ENCODE results near the gene TUBB4B.

TUBB4B gene

DNA sequence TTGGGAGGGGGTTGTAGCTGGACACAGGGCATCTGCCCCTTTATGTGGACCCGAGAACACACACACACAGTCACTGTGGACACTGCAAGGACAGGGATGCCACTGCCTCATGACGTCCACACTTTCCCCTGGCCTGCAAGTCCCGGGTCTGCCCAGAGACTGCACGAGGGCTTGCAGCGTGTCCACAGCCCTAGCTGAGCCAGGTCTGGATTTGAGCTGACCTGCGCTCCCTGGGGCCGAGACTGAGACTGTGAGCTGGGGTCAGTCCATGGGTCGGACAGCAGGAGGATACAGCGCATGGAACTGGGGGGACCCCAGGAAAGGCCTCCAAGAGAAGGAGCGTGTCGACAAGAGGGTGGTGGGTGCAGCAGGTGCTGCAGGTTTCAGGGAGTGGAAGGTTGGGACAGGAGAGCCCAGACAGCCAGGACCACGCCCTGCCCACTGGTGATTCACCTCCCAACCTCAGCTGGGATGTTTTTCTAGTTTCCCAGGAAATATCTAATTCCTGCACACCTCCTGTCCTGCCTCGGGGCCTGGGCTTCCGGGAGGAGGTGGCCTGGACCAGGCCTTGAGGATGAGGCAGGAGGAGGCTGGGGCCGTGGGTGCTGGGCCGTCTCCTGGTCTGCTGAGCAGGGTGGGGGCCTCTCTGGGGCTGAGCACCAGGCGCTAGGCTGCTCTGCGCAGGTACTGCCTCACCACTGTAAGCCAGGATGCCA, 14.6 kb upstream of the TUBB4B start:
- no peak for DNase-seq

DNA sequence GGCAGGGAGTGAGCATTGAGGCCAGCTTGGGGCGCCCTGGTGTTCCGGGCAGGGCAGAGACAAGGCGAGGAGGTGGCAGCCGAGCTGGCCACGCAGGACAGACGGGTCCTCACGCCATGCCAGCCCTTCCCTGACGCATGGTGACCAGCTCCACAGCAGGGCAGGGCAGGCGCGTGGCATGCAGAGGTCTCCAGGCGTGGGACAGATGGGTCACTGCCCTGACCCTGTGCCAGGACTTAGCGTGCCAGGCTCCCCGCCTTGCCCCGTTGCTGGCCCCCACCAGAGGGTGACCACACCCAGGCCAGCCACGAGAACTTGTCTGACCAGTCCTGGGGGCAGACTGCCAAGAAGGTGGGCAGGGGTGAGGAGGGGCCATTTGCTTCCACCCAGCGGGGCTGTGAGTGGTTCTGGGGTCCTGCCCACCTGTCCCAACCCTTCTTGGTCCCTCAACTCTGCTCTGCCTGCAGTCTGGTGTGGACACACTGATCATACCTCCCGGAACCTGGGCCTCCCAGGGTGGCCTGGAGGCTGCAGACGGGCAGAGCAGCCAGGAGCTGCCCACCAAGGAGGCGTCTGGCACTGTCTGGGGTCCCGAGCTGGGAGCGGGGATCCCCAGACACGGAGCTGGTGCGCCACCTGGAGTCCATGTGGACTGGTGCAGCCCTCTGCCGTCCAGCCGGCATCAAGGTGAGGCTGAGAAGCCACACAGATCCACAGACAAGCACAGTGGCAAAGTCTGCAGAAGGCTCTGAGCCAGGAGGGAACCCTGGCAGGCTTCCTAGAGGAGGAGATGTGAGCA, 13.8 kb upstream of the TUBB4B start, which contains the start of gene RNF224:
TSS of gene RNF224 (plus strand) at position 449 of the 799 bp plus-strand sequence. CDS start 834 bp downstream, outside the sequence.
- DNase-seq: peak; percentile 82

DNA sequence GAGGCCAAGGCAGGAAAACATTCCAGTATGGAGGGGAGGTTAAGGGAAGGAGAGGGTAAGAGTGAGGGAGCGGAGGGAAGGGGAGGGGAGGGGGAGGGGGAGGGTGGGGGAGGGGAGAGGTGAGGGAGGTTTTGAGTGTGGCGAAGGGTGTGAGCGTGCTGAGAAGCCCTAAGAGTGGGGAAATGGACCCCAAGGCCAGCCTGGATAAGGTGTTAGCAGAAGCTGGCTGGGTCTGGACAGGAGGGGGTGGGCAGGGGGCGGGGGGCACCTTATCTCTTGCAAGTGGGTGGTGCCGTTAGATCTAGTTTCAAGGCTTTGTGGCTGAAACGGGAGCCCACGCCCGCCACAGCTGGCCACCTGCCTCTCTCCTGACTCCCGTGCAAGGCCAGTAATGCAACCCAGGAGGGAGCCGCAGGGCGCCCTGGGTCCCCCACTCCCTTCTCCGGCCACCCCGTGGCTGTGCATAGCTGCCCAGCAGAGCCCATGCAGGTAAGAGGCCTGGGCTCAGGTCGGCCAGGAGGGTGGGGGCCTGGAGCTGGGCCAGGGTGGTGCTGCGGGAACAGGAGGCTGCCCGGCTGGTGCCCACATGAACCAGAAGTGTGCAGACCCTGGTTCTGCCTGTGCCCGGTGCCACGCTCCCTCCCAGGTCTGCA, 13.1 kb upstream of the TUBB4B start:
- no peak for DNase-seq

DNA sequence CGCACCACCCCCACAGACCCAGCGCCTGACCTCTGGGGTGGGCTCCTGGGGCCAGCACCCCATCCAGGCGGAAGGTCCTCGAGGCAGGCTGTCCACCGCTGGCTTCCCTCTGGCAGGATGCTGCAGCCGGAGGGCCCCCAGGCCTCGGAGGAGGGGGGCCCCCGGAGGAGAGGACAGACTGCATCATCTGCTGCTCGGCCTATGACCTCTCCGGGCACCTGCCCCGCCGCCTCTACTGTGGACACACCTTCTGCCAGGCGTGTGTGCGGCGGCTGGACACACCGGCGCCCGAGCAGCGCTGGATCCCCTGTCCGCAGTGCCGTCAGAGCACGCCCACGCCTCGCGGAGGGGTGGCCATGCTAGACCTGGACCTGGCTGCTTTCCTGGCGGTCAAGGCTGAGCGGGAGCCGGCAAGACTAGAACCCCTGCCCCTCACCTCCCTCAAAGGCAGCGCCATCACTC, 12.6 kb upstream of the TUBB4B start:
- DNase-seq: no peak

DNA sequence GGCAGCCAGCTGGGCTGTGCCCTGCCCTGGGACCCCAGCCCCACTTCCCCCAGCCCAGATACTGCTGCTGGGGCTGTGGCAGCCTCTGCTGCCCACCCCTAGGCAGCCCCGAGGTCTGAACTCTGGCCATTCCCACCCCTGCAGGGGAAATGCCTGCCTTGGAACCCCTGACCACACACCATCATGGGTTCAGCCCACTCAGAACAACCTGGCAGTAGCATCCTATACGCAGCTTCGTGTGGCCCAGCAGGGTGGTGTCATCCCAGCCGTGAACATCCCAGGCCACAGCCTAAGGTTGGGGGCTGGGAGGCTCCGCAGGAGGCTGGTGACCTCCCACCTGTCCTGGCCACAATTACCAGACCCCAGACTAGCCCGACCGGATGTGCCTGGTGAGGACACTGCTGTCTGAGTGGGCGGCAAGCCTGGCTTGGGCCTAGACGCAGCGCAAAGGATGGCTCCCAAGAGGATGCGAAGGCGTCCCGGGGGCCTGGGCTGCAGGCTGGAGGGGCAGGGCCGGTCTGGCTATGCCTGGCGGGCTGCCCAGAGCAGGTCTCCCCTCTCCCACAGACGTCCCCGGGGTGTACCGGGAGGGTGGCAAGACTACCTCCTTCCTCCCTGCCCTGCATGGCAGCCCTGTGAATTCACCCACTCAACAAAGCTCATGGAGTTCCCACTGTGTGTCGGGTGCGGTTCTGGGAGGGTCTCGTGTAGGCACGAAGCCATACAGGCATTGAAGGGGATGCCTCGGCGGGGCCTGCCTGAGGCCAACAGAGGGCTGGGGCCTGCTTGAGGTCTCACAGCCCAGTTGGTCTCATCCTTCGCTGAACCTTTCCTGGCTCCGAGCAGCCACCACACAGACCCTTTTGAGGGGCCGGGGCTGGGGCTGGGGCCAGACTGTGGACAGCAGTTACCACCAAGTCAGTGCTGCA, 11.9 kb upstream of the TUBB4B start:
- no peak for DNase-seq

DNA sequence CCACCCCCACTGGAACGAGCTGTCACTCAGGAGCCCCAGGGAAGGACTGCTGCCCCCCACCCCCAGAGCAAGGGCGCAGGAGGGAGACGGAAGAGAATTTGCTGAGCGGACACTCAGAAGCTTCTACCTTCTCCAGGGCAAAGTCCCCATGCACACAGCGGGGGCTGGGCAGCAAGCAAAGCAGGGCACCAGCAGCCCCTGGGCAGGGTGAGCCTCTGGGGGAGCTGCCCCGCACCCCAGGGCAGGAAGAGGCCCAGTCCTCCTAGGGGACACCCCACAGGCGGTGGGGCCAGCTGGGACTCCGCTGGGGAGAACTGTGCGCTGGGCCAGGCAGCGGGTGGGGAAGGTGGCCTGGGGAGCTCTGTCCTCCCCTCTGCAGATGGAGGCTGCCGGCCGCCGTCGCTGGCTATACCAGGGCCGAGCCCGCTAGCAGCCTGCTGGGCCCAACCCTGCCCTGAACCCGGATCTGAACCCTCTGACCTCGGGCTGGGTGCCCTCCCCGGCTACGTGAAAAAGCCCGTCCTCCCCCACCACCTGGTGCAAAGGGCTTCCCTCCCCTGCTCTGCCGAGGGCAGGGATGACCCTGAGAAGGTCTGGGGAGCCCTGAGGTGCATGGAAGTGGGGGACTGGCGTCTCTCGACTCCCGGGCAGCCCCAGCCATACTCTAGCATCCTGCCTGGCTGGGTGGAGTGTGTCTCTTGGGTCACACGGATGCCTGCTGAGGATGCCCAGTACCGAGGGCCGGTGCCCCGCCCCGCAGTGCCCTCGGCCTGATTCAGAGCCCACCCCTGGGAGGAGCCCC, 11.0 kb upstream of the TUBB4B start:
- no peak for DNase-seq

DNA sequence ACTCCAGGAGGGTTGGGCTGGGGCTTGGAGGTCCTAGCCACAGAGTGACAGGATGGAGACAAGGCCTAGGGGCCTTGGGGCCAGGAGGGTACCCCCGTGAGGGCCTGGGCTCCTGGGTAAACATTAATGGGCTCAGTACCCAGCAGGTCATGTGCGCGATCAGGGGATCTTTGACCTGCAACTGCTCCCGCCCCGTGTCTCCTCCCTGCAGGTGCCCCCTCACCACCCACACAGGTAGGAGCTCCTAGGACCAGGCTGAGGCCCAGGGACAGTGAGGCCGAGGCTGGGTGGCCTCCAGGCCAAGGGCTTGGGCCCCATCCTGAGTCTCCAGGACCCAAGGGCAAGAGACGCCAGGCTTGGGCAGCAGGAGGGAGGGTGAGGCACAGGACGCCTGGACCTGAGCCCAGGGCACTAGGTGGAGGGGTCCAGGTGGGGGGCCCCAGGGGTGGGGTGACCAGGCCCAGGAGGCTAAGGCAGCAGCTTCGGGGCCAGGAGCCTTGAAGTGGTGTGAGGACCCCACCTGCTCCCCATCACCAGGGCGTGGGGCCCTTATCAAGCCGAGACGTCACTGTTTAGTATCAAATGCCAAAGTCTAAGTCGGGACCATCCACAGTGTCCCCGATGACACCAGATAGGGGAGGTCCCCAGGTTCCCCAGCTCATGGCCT, 10.2 kb upstream of the TUBB4B start, which contains the start of gene SLC34A3:
TSS of gene SLC34A3 (plus strand) at position 197 of the 667 bp plus-strand sequence. CDS start 802 bp downstream, outside the sequence.
- no peak for DNase-seq

DNA sequence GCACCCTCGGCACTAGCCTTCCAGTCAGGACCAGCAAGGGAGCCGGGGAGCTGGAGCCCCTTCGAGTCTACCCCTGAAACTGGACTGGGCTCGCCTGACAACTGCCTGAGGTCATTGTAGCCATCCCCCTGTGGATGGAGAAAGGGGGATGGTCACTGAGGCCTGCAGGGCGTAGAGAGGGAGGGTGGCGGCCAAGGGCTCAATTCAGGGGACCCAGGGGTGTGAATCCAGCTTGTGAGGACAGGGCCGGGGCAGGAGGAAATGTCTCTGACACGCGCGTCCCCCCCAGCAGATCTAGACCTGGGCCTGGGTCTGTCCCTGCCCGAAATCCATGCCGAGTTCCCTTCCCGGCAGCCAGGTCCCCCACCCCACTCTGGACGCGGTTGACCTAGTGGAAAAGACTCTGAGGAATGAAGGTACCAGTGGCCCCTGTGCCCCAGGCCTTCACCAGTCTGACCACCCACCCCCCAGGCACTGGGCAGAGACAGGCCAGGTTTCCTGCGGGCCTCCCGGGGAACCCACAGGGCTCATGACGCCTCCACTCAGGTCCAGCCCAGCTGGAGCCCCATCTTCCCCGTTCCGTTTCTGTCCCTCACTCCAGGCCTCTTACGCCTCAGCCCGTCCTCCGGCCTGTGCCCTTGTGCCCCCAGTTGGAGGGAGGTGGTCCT, 9.6 kb upstream of the TUBB4B start:
- DNase-seq: no peak

DNA sequence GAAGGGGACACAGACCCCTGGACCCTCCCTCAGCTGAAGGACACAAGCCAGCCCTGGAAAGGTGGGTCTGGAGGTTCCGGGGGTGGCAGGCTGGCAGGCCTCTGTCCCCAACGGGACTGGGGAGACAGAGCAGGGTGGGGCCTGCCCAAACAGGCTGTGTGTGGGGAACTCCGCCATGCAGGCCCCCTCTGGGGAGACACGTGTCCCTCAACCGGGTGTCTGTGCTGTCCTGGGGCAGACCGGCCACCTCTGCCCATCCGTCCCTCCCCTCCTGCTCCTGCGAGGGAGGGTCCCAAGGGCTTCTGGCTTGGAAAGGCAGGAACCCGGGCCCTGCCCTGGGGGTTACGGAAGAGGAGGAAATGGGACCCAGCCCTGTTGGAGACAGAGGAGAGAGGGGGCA, 9.0 kb upstream of the TUBB4B start:
- DNase-seq: no peak

DNA sequence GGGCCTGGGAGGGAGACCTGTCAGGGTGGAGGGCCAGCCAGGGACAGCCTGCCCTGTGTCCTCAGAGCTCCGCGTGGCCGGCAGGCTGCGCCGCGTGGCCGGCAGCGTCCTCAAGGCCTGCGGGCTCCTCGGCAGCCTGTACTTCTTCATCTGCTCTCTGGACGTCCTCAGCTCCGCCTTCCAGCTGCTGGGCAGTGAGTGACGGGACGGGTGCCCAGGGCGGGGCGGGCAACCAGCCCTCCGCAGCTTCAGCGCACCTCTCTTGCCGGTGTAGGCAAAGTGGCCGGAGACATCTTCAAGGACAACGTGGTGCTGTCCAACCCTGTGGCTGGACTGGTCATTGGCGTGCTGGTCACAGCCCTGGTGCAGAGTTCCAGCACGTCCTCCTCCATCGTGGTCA, 8.6 kb upstream of the TUBB4B start:
- no peak for DNase-seq

DNA sequence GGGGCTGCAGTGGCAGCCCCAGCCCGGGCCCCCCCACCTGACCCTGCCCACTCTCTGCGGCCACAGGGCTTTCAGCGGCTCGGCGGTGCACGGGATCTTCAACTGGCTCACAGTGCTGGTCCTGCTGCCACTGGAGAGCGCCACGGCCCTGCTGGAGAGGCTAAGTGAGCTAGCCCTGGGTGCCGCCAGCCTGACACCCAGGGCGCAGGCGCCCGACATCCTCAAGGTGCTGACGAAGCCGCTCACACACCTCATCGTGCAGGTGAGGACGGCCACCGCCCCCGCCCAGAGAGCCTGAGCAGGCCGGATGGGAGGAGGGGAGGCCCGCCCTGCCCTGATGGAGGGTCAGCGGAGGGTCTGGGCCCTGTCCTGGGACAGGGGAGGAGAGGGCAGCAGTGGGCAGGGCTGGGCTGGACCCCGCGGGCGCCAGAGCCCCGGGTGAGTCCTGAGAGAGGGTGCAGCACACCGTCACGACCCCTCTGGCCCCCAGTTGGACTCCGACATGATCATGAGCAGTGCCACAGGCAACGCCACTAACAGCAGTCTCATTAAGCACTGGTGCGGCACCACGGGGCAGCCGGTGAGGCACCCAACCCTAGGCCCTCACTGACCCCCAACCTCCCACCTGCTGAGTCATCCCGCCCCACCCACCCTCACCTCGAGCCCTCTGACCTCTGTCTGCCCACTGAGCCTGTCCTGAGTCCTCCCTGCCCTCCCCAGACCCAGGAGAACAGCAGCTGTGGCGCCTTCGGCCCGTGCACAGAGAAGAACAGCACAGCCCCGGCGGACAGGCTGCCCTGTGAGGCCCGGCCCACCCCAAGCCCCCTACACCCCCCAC, 7.7 kb upstream of the TUBB4B start:
- no peak for DNase-seq

DNA sequence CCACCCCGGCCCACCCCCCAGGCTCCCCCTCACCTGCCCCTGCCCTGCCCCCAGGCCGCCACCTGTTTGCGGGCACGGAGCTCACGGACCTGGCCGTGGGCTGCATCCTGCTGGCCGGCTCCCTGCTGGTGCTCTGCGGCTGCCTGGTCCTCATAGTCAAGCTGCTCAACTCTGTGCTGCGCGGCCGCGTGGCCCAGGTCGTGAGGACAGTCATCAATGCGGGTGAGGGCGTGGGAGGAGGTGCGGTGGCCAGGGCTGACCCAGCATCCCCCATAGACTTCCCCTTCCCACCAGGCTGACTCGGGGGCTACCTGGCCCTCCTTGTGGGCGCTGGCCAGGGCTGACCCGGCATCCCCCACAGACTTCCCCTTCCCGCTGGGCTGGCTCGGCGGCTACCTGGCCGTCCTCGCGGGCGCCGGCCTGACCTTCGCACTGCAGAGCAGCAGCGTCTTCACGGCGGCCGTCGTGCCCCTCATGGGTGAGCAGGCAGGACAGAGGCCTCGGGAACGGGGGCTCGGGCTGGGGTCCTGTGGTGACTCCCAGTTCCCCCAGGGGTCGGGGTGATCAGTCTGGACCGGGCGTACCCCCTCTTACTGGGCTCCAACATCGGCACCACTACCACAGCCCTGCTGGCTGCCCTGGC, 6.9 kb upstream of the TUBB4B start:
- no peak for DNase-seq

DNA sequence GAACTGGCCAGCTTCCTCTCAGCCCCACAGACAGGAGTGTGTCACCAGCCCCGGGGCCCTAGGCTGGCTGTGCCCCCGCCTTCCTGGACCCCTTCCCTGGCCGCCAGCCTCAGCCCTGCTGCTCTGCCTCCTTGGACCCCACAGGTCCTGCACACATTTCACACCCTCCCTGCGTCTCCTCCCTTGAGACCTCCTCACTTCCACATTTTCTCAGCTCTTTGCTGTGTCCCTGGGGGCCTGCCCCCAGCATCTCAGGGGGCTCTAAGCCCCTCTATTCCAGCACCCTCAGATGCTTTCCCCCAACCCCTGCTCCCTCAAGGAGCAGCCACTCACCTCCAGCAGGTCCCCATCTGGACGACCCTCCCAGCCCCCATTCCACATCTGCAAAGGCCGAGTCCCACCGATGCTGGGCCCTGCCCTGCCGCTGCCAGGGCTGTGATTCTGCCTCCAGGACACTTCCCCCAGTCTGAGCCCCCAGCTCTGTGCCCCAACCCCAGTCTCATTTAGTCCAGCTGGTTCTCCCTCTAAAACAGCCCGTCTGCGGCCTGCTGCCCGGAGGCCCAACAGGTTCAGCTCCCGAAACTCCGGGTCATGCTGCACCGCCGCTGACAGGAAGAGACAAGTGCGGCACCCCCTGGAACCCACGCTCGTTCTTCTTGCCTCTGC, 6.2 kb upstream of the TUBB4B start:
- no peak for DNase-seq

DNA sequence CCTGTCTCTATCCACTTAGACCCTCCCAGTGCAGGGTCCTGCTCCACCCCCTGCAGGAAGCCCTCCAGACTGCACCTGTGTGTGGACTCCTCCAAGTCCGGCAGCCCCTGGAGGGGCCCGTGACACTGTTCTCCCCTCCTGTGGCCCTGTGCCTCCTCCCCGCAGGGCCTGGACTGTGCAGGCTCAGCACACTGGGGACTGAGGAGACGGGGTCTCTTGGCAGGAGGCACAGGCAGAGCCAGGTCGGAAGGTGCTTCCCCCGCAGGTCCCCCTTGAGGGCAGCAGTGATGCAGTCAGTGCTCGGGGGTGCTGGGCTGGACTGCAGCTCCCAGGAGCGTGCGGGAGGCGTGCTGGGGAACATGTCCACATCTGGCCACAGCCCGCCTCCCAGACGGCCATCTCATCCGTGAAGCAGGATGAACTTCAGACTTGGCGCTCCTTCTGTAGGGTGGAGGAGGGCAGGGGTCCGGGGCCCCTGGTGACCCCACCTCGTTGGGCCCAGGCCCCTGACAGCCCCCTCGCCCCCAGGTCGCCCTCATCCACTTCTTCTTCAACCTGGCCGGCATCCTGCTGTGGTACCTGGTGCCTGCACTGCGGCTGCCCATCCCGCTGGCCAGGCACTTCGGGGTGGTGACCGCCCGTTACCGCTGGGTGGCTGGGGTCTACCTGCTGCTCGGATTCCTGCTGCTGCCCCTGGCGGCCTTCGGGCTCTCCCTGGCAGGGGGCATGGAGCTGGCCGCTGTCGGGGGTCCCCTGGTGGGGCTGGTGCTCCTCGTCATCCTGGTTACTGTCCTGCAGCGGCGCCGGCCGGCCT, 5.5 kb upstream of the TUBB4B start:
- DNase-seq: no peak

DNA sequence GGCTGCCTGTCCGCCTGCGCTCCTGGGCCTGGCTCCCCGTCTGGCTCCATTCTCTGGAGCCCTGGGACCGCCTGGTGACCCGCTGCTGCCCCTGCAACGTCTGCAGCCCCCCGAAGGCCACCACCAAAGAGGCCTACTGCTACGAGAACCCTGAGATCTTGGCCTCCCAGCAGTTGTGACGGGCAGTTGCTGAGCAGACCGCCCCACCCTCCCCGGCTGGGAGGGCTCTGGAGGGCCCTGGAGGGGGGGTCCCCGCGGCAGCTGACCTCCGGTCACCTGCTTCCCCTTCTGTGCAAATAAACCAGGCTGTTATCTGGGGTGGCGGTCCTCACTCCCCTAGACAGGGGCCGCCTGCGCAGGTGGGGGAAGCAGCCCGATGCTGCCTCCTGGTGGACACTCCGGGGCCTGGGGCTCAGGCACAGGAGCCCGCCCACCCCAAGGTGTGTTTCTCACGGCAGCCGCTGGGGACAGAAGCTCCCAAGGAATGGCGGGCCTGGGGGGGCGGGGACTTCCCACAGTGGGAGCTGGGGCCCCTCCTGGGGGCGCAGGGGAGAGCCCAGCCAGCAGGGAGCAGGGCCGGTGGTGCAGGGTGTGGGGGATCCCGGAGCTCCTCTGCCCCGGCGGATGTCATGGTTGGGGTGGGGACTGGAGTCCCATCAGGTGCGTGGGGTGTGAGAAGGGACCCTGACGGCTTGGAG, 4.7 kb upstream of the TUBB4B start:
- peak; percentile 94 for DNase-seq

DNA sequence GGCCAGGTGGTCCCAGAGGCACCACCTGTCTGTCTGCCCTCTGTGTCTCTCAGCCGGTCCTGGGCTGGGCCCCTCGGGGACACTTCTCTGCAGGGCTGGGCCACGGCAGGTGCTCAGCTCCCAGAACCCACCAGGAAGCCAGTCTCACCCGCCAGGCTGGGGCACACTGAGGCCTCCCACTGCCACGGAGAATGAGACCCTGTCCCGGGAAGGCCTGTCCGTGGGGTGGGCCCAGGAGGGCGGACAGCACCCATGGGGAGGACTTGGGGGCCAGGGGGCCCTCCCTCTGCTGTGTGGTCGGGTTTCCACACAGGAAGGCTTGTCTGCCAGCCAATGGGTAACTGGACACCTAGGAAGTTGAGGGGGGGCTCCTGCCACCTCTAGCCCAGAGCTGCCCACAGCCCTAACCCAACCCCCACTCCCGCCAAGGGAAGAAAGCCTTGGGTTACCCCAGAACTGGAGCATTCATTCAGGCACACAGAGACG, 4.1 kb upstream of the TUBB4B start:
- no peak for DNase-seq

Data from stimulated activated CD4-positive, alpha-beta T cell treated with anti-CD3 and anti-CD28 coated beads, Interleukin-4, amount 100 ng/mL, for 24 hours (primary cell).